C4-2B (cell line): ENCODE measurements around the gene ORM1.

Experiments
- H3K27ac ChIP-seq: fragments of 450-650 bp; 2 replicates; pipeline ENCODE4 v1.5.1; 2017
- ZFX ChIP-seq: fragments of 450-650 bp; IDR thresholded peaks from 2 replicates; pipeline ENCODE4 v1.6.1; 2017
- TF ChIP-seq, protein P1 (sequence below): fragments of 450-650 bp; conservative IDR thresholded peaks from 2 replicates; pipeline ENCODE4 v1.5.1; 2017; ENCODE audit warnings: mild to moderate bottlenecking

The ORM1 gene

DNA sequence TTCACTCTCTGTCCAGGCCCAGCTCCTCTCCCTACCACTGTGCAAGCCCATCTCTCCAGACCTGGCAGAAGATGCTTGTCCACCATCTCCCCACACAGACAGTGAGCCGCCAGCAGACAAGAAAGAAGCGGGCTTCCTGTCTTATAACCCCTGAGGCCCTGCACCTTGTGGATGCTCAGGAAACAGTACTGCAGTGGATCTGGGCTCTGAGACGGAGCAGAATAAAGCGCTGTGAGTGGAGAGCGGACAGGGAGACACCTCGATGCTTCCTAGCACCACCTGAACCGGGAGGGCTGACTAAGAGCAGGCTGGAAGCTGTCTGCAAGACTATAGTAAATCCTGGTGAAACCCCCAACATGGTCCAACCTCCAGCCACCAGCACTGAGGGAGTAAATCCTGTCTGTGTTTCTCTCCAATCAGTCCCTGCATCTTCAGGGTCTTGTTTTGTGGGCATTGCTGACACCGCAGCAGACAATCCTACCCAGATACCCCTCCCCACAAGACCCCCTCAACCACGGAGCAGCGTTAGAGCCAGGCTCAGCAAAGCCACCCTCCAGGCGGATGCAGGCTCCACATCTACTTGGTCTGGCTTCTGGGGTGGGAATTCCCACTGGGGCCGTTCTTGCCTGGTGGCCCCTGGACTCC lies 25.5 kb downstream of the ORM1 start:
- no peak overlapping the region for H3K27ac ChIP-seq
- no peak for TF ChIP-seq ZFX
- TF ChIP-seq, protein P1, sequence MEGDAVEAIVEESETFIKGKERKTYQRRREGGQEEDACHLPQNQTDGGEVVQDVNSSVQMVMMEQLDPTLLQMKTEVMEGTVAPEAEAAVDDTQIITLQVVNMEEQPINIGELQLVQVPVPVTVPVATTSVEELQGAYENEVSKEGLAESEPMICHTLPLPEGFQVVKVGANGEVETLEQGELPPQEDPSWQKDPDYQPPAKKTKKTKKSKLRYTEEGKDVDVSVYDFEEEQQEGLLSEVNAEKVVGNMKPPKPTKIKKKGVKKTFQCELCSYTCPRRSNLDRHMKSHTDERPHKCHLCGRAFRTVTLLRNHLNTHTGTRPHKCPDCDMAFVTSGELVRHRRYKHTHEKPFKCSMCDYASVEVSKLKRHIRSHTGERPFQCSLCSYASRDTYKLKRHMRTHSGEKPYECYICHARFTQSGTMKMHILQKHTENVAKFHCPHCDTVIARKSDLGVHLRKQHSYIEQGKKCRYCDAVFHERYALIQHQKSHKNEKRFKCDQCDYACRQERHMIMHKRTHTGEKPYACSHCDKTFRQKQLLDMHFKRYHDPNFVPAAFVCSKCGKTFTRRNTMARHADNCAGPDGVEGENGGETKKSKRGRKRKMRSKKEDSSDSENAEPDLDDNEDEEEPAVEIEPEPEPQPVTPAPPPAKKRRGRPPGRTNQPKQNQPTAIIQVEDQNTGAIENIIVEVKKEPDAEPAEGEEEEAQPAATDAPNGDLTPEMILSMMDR: no peak

DNA sequence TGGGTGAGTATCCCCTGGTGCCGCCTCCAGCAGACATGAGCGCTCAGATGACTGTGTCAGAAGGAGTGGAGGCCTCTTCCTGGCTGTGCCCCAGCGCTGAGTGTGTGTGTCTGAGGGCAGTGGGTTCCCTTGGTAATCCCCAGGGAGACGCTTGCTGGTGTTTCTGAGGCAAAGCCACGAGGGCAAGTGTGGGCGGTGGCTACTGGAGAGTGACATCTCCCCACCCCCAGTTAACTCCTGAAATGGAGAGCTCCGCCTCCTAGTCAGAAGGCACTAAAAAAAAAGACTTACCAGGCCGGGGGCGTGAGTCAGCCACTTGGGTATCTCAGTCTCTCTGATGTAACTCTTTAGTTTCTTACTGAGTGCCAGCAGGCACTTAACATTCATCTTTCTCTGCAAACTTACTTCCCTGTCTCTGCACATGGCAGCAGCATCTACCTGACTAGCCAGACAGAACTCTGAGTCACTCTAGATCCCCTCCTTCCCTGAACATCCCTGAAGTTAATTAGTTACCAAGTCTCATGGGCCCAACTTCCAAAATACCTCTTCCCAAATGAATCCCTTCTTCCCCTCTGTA lies 26.1 kb downstream of the ORM1 start:
- TF ChIP-seq, protein P1: no peak
- no peak for TF ChIP-seq ZFX
- no peak overlapping the region for H3K27ac ChIP-seq

DNA sequence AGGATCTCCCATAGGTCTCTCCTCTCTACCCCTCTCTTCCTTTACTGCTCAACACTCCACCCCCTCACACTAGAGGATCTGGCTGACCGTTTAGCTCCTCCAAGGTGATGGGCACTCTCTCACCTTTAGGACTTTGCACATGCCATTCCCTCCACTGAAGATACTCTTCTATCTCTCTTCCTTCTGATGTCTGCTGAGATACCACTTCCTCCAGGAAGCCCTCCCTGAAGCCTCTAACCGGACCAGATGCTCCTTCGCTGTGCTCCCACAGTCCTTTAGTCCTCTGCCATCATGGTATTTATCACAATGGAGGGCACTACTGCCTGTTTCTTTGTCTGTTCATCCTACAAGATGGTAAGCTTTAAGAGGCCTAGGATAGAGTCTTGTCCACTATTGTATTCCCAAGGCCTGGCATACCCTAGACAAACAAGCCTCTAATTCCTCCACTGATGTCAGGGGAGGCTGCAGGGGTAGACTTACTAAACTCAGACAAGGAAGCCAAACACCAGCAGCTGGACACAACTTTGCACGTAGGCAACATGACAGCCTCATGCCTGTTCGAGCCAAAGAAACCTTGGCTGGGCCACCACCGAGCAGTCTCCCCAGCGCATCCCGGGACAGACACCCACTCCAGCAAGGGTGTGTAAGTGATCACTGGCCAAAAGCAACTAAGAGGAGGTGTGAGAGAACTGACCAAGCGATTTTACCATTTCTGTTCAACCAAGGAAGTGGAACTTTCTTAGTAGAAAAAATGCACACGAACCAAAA lies 27.0 kb downstream of the ORM1 start:
- H3K27ac ChIP-seq: no peak overlapping the region
- TF ChIP-seq, protein P1: no peak
- no peak for TF ChIP-seq ZFX

DNA sequence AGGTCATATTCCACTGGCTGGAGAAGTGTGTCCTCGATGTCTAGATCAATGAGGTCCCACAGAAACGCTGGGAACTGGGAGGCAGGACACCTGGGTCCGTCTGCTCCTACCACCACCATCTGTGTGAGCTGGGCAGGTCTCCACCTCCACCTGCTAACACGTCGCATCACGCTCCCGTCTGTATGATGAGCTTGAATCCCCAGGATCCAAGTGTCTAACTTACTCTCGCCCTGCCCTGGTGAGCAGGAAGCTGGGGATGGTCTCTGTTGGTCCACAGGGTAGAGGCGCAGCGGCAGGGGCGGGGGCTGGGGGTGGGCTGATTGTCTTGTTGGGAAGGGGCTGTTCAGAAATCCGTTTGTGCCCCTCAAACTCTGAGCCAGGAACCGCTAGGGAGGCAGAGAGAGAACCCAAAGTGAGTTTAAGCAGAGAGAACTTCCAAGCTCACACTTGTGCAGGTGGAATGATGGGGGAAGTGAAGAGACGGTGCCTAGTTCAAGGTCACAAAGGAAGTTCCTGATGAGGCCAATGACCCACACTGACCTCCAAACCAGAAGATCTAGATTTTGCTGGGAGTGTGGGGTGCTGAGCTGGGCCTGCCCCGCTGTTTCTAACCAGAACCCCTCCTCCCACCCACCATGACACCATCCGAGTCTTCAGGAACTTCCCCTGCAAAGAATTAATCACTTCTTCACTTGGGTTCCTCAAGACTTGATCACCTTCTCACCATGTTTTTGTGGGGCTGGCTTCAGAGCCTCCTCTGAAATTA lies 27.9 kb downstream of the ORM1 start:
- TF ChIP-seq ZFX: no peak
- TF ChIP-seq, protein P1: no peak
- no peak overlapping the region for H3K27ac ChIP-seq

DNA sequence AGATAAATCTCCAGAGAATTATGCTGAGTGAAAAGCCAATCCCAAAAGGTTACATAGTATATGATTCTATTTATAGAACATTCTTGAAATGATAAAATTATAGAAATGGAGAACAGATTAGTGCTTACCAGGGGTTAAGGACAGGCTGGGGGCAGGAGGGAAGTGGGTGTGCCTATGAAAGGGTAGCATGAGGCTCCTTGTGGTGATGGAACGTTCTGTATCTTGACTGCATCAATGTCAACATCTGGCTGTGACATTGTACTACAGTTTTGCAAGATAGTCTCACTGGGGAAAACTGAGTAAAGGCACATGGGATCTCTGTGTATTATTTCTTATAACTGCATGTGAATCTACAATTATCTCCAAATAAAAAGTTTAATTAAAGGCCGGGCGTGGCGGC lies 29.0 kb downstream of the ORM1 start:
- no peak for TF ChIP-seq ZFX
- TF ChIP-seq, protein P1: no peak
- no peak overlapping the region for H3K27ac ChIP-seq

DNA sequence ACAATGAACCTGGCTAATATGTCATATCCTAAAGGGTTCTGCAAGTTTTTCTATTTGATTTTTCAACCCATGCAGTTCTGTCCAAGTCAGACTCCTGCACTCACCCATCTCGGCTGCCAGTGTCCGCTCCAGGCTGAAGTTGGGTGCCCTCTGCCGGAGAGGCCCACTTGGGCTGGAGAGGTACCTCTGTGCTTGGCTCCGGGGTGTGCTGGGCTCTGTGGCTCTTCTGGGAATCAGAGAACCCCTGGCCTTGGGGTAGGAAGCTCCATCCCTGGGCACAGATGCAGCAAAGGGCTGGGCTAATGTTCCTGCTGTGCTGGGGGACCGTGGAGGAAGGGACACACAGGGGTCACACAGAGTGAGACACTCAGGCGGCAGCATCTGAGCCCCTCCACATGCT lies 32.9 kb downstream of the ORM1 start:
- H3K27ac ChIP-seq: no peak overlapping the region
- TF ChIP-seq, protein P1: no peak
- no peak for TF ChIP-seq ZFX

DNA sequence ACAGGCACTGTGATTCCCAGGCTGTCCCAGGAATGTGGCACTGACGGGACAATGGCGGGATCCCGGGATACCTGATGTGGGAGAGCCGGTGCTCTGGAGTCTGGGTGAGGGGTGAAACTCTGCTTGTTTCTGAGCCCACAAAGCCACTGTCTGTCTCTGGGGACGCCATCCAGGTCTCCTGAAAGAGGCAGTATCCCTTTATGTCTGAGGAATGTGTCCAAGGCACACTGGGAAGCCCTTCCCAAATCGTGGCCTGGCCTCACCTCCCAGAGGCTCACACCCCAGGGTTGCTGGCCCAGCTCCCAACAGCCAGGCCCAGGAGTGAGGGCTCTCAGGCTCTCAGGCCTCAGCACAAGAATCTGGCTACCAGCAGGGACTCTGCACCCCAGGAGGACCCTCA lies 33.9 kb downstream of the ORM1 start:
- no peak overlapping the region for H3K27ac ChIP-seq
- TF ChIP-seq ZFX: no peak
- TF ChIP-seq, protein P1: no peak
